Right lobe of liver (tissue), 6 donors: ENCODE results near the gene ZNF474. TPM values are rescaled to one million over a fixed set of nuclear protein-coding genes. Genes with fewer than 3 reads are reported as not detected.

ENCODE experiments used
- ATAC-seq, 4 donors: fragments of 200-7000 bp; cut with Tn5 transposase; one replicate each; pipeline ENCODE4 v1.9.1; 2020; ENCODE audit warnings: mild to moderate bottlenecking in 4 of 4, moderate library complexity in 4 of 4
- DNase-seq, 3 donors: peaks; one replicate each; pipeline ENCODE4 v3.0.0-alpha.2; 2020
- H3K27ac ChIP-seq, 3 donors: fragments of 200-600 bp; one replicate each; pipeline ENCODE4 v1.8.0; 2022
- H3K27me3 ChIP-seq, 2 donors: fragments of 200-600 bp; one replicate each; pipeline ENCODE4 v1.8.0; 2022
- H3K36me3 ChIP-seq, 4 donors: fragments of 200-600 bp; sonication (generic) in 1 of 4; one replicate each; pipeline versions ENCODE4 v1.5.1 to v1.8.0; 2017 to 2022; ENCODE audit warnings: control low read depth in 1 of 4
- H3K4me1 ChIP-seq, 4 donors: fragments of 200-600 bp; sonication (generic) in 1 of 4; one replicate each; pipeline versions ENCODE4 v1.5.1 to v1.8.0; 2017 to 2022; ENCODE audit warnings: control low read depth in 1 of 4
- H3K4me3 ChIP-seq, 3 donors: fragments of 200-600 bp; one replicate each; pipeline ENCODE4 v1.8.0; 2022
- H3K9me3 ChIP-seq, 4 donors: fragments of 200-600 bp; sonication (generic) in 1 of 4; one replicate each; pipeline versions ENCODE4 v1.5.1 to v1.8.0; 2017 to 2022; ENCODE audit warnings: control low read depth in 1 of 4
- CTCF ChIP-seq, 4 donors: fragments of 200-600 bp in 3 of 4; fragments of 450-650 bp in 1 of 4; IDR thresholded peaks; one replicate each; pipeline versions ENCODE4 v1.5.1 to v1.8.0; 2016 to 2022; ENCODE audit warnings: antibody characterized with exemption in 4 of 4, mild to moderate bottlenecking in 2 of 4
- POLR2A ChIP-seq: fragments of 450-650 bp; IDR thresholded peaks from one replicate; pipeline ENCODE4 v1.6.1; 2017; ENCODE audit warnings: antibody characterized with exemption, mild to moderate bottlenecking
- WGBS: methylation state at CpG from one replicate; pipeline ENCODE4 v1.1.6; 2018; ENCODE audit warnings: low coverage, low lambda C conversion rate; ENCODE audit not compliant: insufficient coverage; ENCODE audit errors: missing lambda C conversion rate; 5-methylcytosine and 5-hydroxymethylcytosine counted together
- intact Hi-C, 2 donors: fragments of 100-400 bp; cut with DNase I; formaldehyde crosslinking; loops; one replicate each; pipeline versions ENCODE4 v1.11.2 to v1.14.1; 2022
- total RNA-seq, 6 experiments: library from RNA; depleted of rRNA in 2 of 6; stranded (reverse); fragments of >200 nt in 2 of 6; fragmentation: NEBNext Ultra II Directional in 3 of 6; extraction: Animal tissue kit (Norgen Biotek cat#: 25700) in 3 of 6; gene quantifications; one replicate each; pipeline versions ENCODE4 v1.1.0 to v1.2.4, GENCODE V29; 2016 to 2023
- donor health status: DM: no; HTN: yes; CAD: no.
- donor health status: DM: no; HTN: no; CAD: no.
- donor health status: DM: no; HTN: no; CAD: no.
- donor health status: DM: no; HTN: yes; CAD: no.
- donor health status: DM: no; HTN: yes; CAD: no.

Gene ZNF474
- total RNA-seq, 6 experiments from 2014 or later = 0.12 TPM; not detected in 5

- 66% methylated on average over 4 of the region's 4 CpGs for WGBS
- TF ChIP-seq CTCF (IDR thresholded peaks at IDR 0.05) (no peak), POLR2A (no peak)
- Histone ChIP-seq H3K36me3 (no peaks in the 10 kb centered on the region), H3K4me1 (no peaks in the 10 kb centered on the region), H3K27ac (no peak overlapping the region), H3K4me3 (no peak overlapping the region), H3K9me3 (no peaks in the 10 kb centered on the region), H3K27me3 (no peaks in the 10 kb centered on the region)
- intact Hi-C loops = no loop called here
- DNase-seq = no peak
- ATAC-seq = no peak
Observed at GRCh38 chr5:122137702-122138101, 8.4 kb downstream of the ZNF474 start.

- DNase-seq (no peak), ATAC-seq (no peak)
- TF ChIP-seq POLR2A (no peak), CTCF (IDR thresholded peaks at IDR 0.05) (no peak)
- H3K4me3 ChIP-seq = no peak overlapping the region
- 52% methylated on average over 3 of the region's 3 CpGs for WGBS
- H3K36me3 ChIP-seq = no peaks in the 10 kb centered on the region
- H3K27ac ChIP-seq = no peak overlapping the region
- H3K9me3 ChIP-seq = no peaks in the 10 kb centered on the region
- intact Hi-C loops = no loop called here
- H3K4me1 ChIP-seq = no peaks in the 10 kb centered on the region
- H3K27me3 ChIP-seq = no peaks in the 10 kb centered on the region
Observed at GRCh38 chr5:122138356-122138755, 9.0 kb downstream of the ZNF474 start.

- TF ChIP-seq POLR2A (no peak), CTCF (IDR thresholded peaks at IDR 0.05) (no peak)
- no peaks in the 10 kb centered on the region for H3K27me3 ChIP-seq
- DNase-seq = no peak
- 95% methylated on average over 3 of the region's 3 CpGs for WGBS
- H3K4me3 ChIP-seq = no peak overlapping the region
- H3K4me1 ChIP-seq = no peaks in the 10 kb centered on the region
- intact Hi-C loops = no loop called here
- no peak overlapping the region for H3K27ac ChIP-seq
- H3K36me3 ChIP-seq = no peaks in the 10 kb centered on the region
- no peaks in the 10 kb centered on the region for H3K9me3 ChIP-seq
- ATAC-seq = no peak
Observed at GRCh38 chr5:122140900-122141299, 11.6 kb downstream of the ZNF474 start.

- no peak for TF ChIP-seq POLR2A
- TF ChIP-seq CTCF (IDR thresholded peaks at IDR 0.05) = no peak
- WGBS = 75% methylated on average over 1 of the region's 1 CpG
- Histone ChIP-seq H3K4me3 (no peak overlapping the region), H3K27ac (no peak overlapping the region), H3K4me1 (no peaks in the 10 kb centered on the region), H3K36me3 (no peaks in the 10 kb centered on the region), H3K27me3 (no peaks in the 10 kb centered on the region), H3K9me3 (no peaks in the 10 kb centered on the region)
- ATAC-seq (no peak), DNase-seq (no peak)
- intact Hi-C loops = no loop called here
Observed at GRCh38 chr5:122141751-122142150, 12.4 kb downstream of the ZNF474 start.
